Testis (tissue), 2 donors: ENCODE measurements around the gene RNF135.

Experiments
- POLR2A ChIP-seq: fragments of 450-650 bp; IDR thresholded peaks from one replicate; pipeline ENCODE4 v1.6.1; 2017; ENCODE audit warnings: antibody characterized with exemption, mild to moderate bottlenecking, moderate library complexity
- TF ChIP-seq, protein P1 (sequence below), 3 experiments: fragments of 450-650 bp in 2 of 3; fragments of 200-600 bp in 1 of 3; sonication (generic) in 1 of 3; IDR thresholded peaks; one replicate each; pipeline ENCODE4 v1.5.1; 2016 to 2019; ENCODE audit warnings: antibody characterized with exemption in 3 of 3, mild to moderate bottlenecking in 2 of 3, moderate library complexity in 1 of 3

GRCh38 chr17:30942308-30943079 lies 28.3 kb upstream of the RNF135 start:
- TF ChIP-seq, protein P1, sequence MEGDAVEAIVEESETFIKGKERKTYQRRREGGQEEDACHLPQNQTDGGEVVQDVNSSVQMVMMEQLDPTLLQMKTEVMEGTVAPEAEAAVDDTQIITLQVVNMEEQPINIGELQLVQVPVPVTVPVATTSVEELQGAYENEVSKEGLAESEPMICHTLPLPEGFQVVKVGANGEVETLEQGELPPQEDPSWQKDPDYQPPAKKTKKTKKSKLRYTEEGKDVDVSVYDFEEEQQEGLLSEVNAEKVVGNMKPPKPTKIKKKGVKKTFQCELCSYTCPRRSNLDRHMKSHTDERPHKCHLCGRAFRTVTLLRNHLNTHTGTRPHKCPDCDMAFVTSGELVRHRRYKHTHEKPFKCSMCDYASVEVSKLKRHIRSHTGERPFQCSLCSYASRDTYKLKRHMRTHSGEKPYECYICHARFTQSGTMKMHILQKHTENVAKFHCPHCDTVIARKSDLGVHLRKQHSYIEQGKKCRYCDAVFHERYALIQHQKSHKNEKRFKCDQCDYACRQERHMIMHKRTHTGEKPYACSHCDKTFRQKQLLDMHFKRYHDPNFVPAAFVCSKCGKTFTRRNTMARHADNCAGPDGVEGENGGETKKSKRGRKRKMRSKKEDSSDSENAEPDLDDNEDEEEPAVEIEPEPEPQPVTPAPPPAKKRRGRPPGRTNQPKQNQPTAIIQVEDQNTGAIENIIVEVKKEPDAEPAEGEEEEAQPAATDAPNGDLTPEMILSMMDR (IDR thresholded peaks at IDR 0.05): no peak
- no peak for TF ChIP-seq POLR2A
